ENCODE data around the gene FBXL7. TPM values are rescaled to one million over a fixed set of nuclear protein-coding genes. Genes with fewer than 3 reads are reported as not detected.

The FBXL7 gene
- total and polyA plus RNA-seq, 9 of the 15 experiments (the other 6 are each of a cell fraction or from before 2014, with no cell fraction given) = 0.04 to 0.08 TPM; not detected in 7

- no peak for TF ChIP-seq ARID3B (CRISPR knock-in tag; IDR thresholded peaks at IDR 0.05; ENCODE audit: borderline replicate concordance)
- no peak for TF ChIP-seq ZNF57 (CRISPR knock-in tag; IDR thresholded peaks at IDR 0.05)
These were observed 47.4 kb downstream of the FBXL7 start (continued) for GRCh38 chr5:15547261-15547839.

GRCh38 chr5:15549961-15550360, 50.0 kb downstream of the FBXL7 start:
- H4K20me1 ChIP-seq (replicated peaks; ENCODE audit: control insufficient read depth, insufficient read depth, low read length) = no peaks in the 10 kb centered on the region
- H3K4me2 ChIP-seq (ENCODE audit: insufficient read depth, low read length) = no peak overlapping the region
- no peaks in the 10 kb centered on the region for H3K9me1 ChIP-seq (ENCODE audit: control insufficient read depth, insufficient read depth, low read length)
- intact Hi-C loops (cut with micrococcal nuclease) = no loop called here
- H3K4me1 ChIP-seq (replicated peaks in 1 of 2; ENCODE audit: control insufficient read depth in 2 of 2, insufficient read depth in 2 of 2, low read length in 2 of 2) = no peaks in the 10 kb centered on the region
- no peaks in the 10 kb centered on the region for H3K36me3 ChIP-seq (ENCODE audit: control insufficient read depth, insufficient read depth, low read length)
- H3K9ac ChIP-seq (ENCODE audit: insufficient read depth in 1 of 2, low read depth in 2 of 2, low read length in 2 of 2) = no peak overlapping the region
- no peaks in the 10 kb centered on the region for H3K27me3 ChIP-seq (ENCODE audit: control insufficient read depth in 2 of 2, insufficient read depth in 2 of 2, low read length in 2 of 2)
- no peak overlapping the region for H2AFZ ChIP-seq (ENCODE audit: low read depth, low read length)
- H3K27ac ChIP-seq (ENCODE audit: extremely low read depth, low read depth, low read length) = no peak overlapping the region
- no peak for DNase-seq (ENCODE audit: extremely low read depth in 1 of 4, low spot score in 3 of 4)
- H3K4me3 ChIP-seq = no peak overlapping the region
- no peaks in the 10 kb centered on the region; the same call in 1 of the 2 replicates for H3K9me3 ChIP-seq (replicated peaks; ENCODE audit: control insufficient read depth, insufficient read depth, low read depth, low read length)
- WGBS (ENCODE audit: insufficient coverage, low coverage, missing lambda C conversion rate) = 0% methylated on average over 1 of the region's 1 CpG
- ATAC-seq = no peak
- TF ChIP-seq ZNF75A (CRISPR knock-in tag; IDR thresholded peaks at IDR 0.05) (no peak), ZBTB26 (CRISPR knock-in tag; IDR thresholded peaks at IDR 0.05) (no peak), SOX6 (IDR thresholded peaks at IDR 0.05) (no peak), ZNF57 (CRISPR knock-in tag; IDR thresholded peaks at IDR 0.05) (no peak), ETS2 (tag; IDR thresholded peaks at IDR 0.05; ENCODE audit: borderline replicate concordance, poor library complexity, severe bottlenecking) (no peak), EWSR1 (IDR thresholded peaks at IDR 0.05; ENCODE audit: borderline replicate concordance, low read depth, partially characterized antibody) (no peak), NRF1 (conservative IDR thresholded peaks at IDR 0.05 in 1 of 2, IDR thresholded peaks at IDR 0.05 in 1 of 2) (no peak), TAL1 (IDR thresholded peaks at IDR 0.05) (no peak), ZEB2 (IDR thresholded peaks at IDR 0.05) (no peak), ARID4B (CRISPR knock-in tag; IDR thresholded peaks at IDR 0.05) (no peak), MAFK (IDR thresholded peaks at IDR 0.05; ENCODE audit: low read length) (no peak), CBX2 (IDR thresholded peaks at IDR 0.05; ENCODE audit: insufficient read depth, low read length, poor library complexity, severe bottlenecking) (no peak)
- POLR2A ChIA-PET = no interaction called here
- BruUV-seq (replicated peaks) = no TSS peak
- in situ Hi-C loops (cut with MboI) = no loop called here
- CTCF ChIA-PET (ENCODE audit: low intra/inter-chr PET ratio) = no interaction called here
- no peaks in the 10 kb centered on the region for H3K79me2 ChIP-seq (ENCODE audit: control insufficient read depth, insufficient read depth, low read length)
- FAIRE-seq = no peak

Data from K562 (cell line).